ENCODE results near the gene TSPAN4.

DNA sequence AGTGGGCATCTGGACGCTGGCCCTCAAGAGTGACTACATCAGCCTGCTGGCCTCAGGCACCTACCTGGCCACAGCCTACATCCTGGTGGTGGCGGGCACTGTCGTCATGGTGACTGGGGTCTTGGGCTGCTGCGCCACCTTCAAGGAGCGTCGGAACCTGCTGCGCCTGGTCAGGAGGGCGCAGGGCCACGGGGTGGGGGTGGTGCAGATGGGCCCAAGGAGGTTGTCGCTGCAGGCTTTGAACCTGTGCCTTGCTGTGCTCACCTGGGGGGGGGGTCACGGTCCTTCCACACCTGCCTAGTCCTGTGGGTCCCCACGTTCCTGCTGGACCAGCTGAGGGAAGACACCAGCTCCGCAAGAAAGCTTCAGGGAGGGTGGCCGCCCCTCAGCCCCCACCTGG, 6.4 kb upstream of the TSPAN4 start:
- TF ChIP-seq, protein P1, sequence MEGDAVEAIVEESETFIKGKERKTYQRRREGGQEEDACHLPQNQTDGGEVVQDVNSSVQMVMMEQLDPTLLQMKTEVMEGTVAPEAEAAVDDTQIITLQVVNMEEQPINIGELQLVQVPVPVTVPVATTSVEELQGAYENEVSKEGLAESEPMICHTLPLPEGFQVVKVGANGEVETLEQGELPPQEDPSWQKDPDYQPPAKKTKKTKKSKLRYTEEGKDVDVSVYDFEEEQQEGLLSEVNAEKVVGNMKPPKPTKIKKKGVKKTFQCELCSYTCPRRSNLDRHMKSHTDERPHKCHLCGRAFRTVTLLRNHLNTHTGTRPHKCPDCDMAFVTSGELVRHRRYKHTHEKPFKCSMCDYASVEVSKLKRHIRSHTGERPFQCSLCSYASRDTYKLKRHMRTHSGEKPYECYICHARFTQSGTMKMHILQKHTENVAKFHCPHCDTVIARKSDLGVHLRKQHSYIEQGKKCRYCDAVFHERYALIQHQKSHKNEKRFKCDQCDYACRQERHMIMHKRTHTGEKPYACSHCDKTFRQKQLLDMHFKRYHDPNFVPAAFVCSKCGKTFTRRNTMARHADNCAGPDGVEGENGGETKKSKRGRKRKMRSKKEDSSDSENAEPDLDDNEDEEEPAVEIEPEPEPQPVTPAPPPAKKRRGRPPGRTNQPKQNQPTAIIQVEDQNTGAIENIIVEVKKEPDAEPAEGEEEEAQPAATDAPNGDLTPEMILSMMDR (IDR thresholded peaks at IDR 0.05): no peak
- no peak for TF ChIP-seq POLR2A (IDR thresholded peaks at IDR 0.05)

All from suprapubic skin (tissue), 3 donors.